ENCODE measurements around the gene APLNR.

- TF ChIP-seq GABPB1 (CRISPR knock-in tag; IDR thresholded peaks at IDR 0.05) (no peak), CTCF (IDR thresholded peaks at IDR 0.05) (no peak), E2F1 (CRISPR knock-in tag; IDR thresholded peaks at IDR 0.05) (no peak), ATF3 (CRISPR knock-in tag; conservative IDR thresholded peaks at IDR 0.05) (no peak)
Observed at GRCh38 chr11:57219021-57219627, 17.9 kb downstream of the APLNR start.
